IMR-90 (cell line): ENCODE results near the gene FADS2. TPM values are rescaled to one million over a fixed set of nuclear protein-coding genes. Genes with fewer than 3 reads are reported as not detected.

Experiments used
- ATAC-seq: fragments of 200-7000 bp; cut with Tn5 transposase; 2 replicates; pipeline ENCODE4 v1.9.1; 2020; ENCODE audit warnings: low read depth, mild to moderate bottlenecking, moderate library complexity
- BruUV-seq: library from RNA; stranded (reverse); fragments of 400-500 nt; replicated peaks from 2 replicates; lab custom pipeline; 2021; lab: Mats Ljungman, UMichigan
- CTCF ChIA-PET: fragments of 300-600 bp; formaldehyde crosslinking; extraction: SDS; loops from one replicate; lab custom pipeline; 2021; ENCODE audit warnings: antibody characterized with exemption; lab: Yijun Ruan, JAX
- POLR2A ChIA-PET: fragments of 300-600 bp; sonication (Branson Sonifier 250); formaldehyde crosslinking; loops from one replicate; lab custom pipeline; 2022; ENCODE audit warnings: antibody characterized with exemption; ENCODE audit not compliant: unreplicated experiment; lab: Charles Lee
- DNase-seq: peaks from one replicate; pipeline ENCODE4 v3.0.0; 2013
- H2AFZ ChIP-seq: replicated peaks from 2 replicates; pipeline ENCODE3; 2013; ENCODE audit warnings: low read length, mild to moderate bottlenecking; ENCODE audit not compliant: poor library complexity
- H2AK5ac ChIP-seq: 2 replicates; pipeline ENCODE4 v1.6.1; 2013; ENCODE audit warnings: low read depth, low read length, inconsistent platforms
- H2AK9ac ChIP-seq: replicated peaks from 2 replicates; pipeline ENCODE3; 2013; ENCODE audit warnings: mild to moderate bottlenecking, low read depth, low read length, moderate library complexity; ENCODE audit not compliant: poor library complexity
- H2BK120ac ChIP-seq: 2 replicates; pipeline ENCODE4 v1.6.1; 2013; ENCODE audit warnings: low read depth, low read length, inconsistent platforms
- H2BK15ac ChIP-seq: 3 replicates; pipeline ENCODE4 v1.6.1; 2013; ENCODE audit warnings: low read depth, low read length, inconsistent platforms
- H2BK20ac ChIP-seq: 2 replicates; pipeline ENCODE4 v1.6.1; 2013; ENCODE audit warnings: low read depth, mild to moderate bottlenecking, inconsistent platforms, low read length, moderate library complexity
- H2BK5ac ChIP-seq: 2 replicates; pipeline ENCODE4 v1.6.1; 2013; ENCODE audit warnings: mild to moderate bottlenecking, low read depth, low read length, inconsistent platforms; ENCODE audit not compliant: poor library complexity, severe bottlenecking
- H3K14ac ChIP-seq: replicated peaks from 2 replicates; pipeline ENCODE4 v1.6.1; 2013; ENCODE audit warnings: low read depth, low read length, inconsistent platforms
- H3K18ac ChIP-seq: 2 replicates; pipeline ENCODE4 v1.6.1; 2013; ENCODE audit warnings: low read depth, low read length, control low read depth
- H3K23ac ChIP-seq: 2 replicates; pipeline ENCODE4 v1.6.1; 2013; ENCODE audit warnings: low read depth, low read length, inconsistent platforms
- H3K27ac ChIP-seq: 2 replicates; pipeline ENCODE4 v1.5.1; 2013; ENCODE audit warnings: mild to moderate bottlenecking, control low read depth, low read length; ENCODE audit not compliant: insufficient read depth
- H3K27me3 ChIP-seq: 2 replicates; pipeline ENCODE4 v1.6.1; 2013; ENCODE audit warnings: low read length; ENCODE audit not compliant: control insufficient read depth, insufficient read depth
- H3K36me3 ChIP-seq: 2 replicates; pipeline ENCODE4 v1.6.1; 2013; ENCODE audit warnings: low read length, mixed read lengths; ENCODE audit not compliant: control insufficient read depth, insufficient read depth
- H3K4ac ChIP-seq: 2 replicates; pipeline ENCODE4 v1.6.1; 2013; ENCODE audit warnings: low read depth, low read length, inconsistent platforms
- H3K4me1 ChIP-seq: 2 replicates; pipeline ENCODE4 v1.6.1; 2013; ENCODE audit warnings: low read length, mixed read lengths; ENCODE audit not compliant: control insufficient read depth, insufficient read depth
- H3K4me2 ChIP-seq: 2 replicates; pipeline ENCODE4 v1.6.1; 2013; ENCODE audit warnings: low read depth, mild to moderate bottlenecking, control low read depth, low read length, moderate library complexity
- H3K4me3 ChIP-seq: 2 replicates; pipeline ENCODE4 v1.5.1; 2013; ENCODE audit warnings: low read depth, mild to moderate bottlenecking, control low read depth, low read length, moderate library complexity; ENCODE audit not compliant: insufficient read depth
- H3K56ac ChIP-seq: 2 replicates; pipeline ENCODE4 v1.6.1; 2013; ENCODE audit warnings: low read length, inconsistent platforms; ENCODE audit not compliant: insufficient read depth; ENCODE audit errors: extremely low read depth
- H3K79me1 ChIP-seq, 2 experiments: 2 replicates each; pipeline ENCODE4 v1.6.1; 2013; ENCODE audit warnings: low read length in 2 of 2, inconsistent platforms in 1 of 2, low read depth in 1 of 2
- H3K9ac ChIP-seq: 2 replicates; pipeline ENCODE4 v1.6.1; 2013; ENCODE audit warnings: low read depth, low read length, control low read depth
- H3K9me1 ChIP-seq: 2 replicates; pipeline ENCODE4 v1.6.1; 2013; ENCODE audit warnings: low read length, inconsistent platforms; ENCODE audit not compliant: insufficient read depth
- H3K9me3 ChIP-seq: 2 replicates; pipeline ENCODE4 v1.6.1; 2013; ENCODE audit warnings: low read length; ENCODE audit not compliant: control insufficient read depth, insufficient read depth
- H4K20me1 ChIP-seq: 2 replicates; pipeline ENCODE4 v1.6.1; 2013; ENCODE audit warnings: low read length, inconsistent platforms; ENCODE audit not compliant: insufficient read depth
- H4K5ac ChIP-seq: 2 replicates; pipeline ENCODE4 v1.6.1; 2013; ENCODE audit warnings: mild to moderate bottlenecking, low read depth, low read length, control low read depth
- H4K8ac ChIP-seq, 2 experiments: 2 replicates each; pipeline ENCODE4 v1.6.1; 2013; ENCODE audit warnings: low read depth in 2 of 2, low read length in 2 of 2, control low read depth in 1 of 2, inconsistent platforms in 1 of 2
- H4K91ac ChIP-seq: 2 replicates; pipeline ENCODE4 v1.6.1; 2013; ENCODE audit warnings: low read depth, low read length, inconsistent platforms; ENCODE audit not compliant: insufficient read depth
- MAZ ChIP-seq: IDR thresholded peaks from 2 replicates; pipeline ENCODE4 v1.6.1; 2012; ENCODE audit warnings: low read depth, mild to moderate bottlenecking, low read length, improper control_type of control experiment, moderate library complexity, borderline replicate concordance
- USF2 ChIP-seq: fragments of 150-350 bp; IDR thresholded peaks from 2 replicates; pipeline ENCODE4 v1.6.1; 2017; ENCODE audit warnings: mild to moderate bottlenecking, antibody characterized with exemption, low read length, low read depth
- WGBS, 2 experiments: methylation state at CpG; one replicate each; pipeline versions ENCODE4 v1.1.5 to v1.1.7; 2013; ENCODE audit warnings: missing lambda C conversion rate in 2 of 2; ENCODE audit not compliant: insufficient read length in 1 of 2; ENCODE audit errors: extremely low coverage in 2 of 2; 5-methylcytosine and 5-hydroxymethylcytosine counted together
- dilution Hi-C: fragments of 300-500 bp; cut with HindIII; formaldehyde crosslinking; loops from one replicate; pipeline ENCODE4 v1.14.3; 2018; ENCODE audit warnings: low sequenced_read_pairs; ENCODE audit not compliant: unreplicated experiment
- in situ Hi-C: fragments of 300-500 bp; cut with MboI; formaldehyde crosslinking; loops from 3 replicates; pipeline ENCODE4 v1.14.3; 2019; ENCODE audit warnings: low sequenced_read_pairs, inconsistent platforms, mixed read lengths
- intact Hi-C: fragments of 100-400 bp; cut with micrococcal nuclease; formaldehyde crosslinking; loops from 2 replicates; pipeline ENCODE4 v1.10.0; 2022
- polyA plus RNA-seq, 3 experiments: library from polyadenylated mRNA; depleted of rRNA; stranded (reverse); fragments of >200 nt; gene quantifications; 2 replicates each; pipeline ENCODE4 v1.2.3, GENCODE V29; 2012; ENCODE audit warnings: low replicate concordance in 1 of 3
- total RNA-seq: library from RNA; depleted of rRNA; stranded (reverse); fragments of >200 nt; gene quantifications from 2 replicates; pipeline ENCODE4 v1.2.3, GENCODE V29; 2012

The FADS2 gene
- total and polyA plus RNA-seq, 2 of the 4 experiments (the other 2 are of a cell fraction), result 33.3 to 88.4 TPM

GRCh38 chr11:61783717-61784505, 44.2 kb upstream of the FADS2 start:
- DNase-seq (peak; percentile 71), ATAC-seq (peak; percentile 51)
- Histone ChIP-seq H3K9me3 (no peaks in the 10 kb centered on the region), H3K79me1 (peaks cover 2 to 11% of the 10 kb centered on the region in 2 experiments; a peak in 1 of 4 replicates), H3K4ac (no peak overlapping the region), H2BK20ac (no peak overlapping the region), H3K4me2 (no peak overlapping the region), H4K20me1 (peaks cover 6% of the 10 kb centered on the region; the same call in 1 of the 2 replicates), H3K27me3 (no peaks in the 10 kb centered on the region), H2BK15ac (no peak overlapping the region), H2BK5ac (no peak overlapping the region), H3K9ac (no peak overlapping the region), H3K27ac (no peak overlapping the region), H3K9me1 (no peaks in the 10 kb centered on the region; the same call in 1 of the 2 replicates), H3K36me3 (peaks cover 49% of the 10 kb centered on the region), H3K56ac (no peak overlapping the region), H3K4me1 (peaks cover 3% of the 10 kb centered on the region; the same call in 1 of the 2 replicates), H2AFZ (no peak overlapping the region), H3K23ac (no peak overlapping the region), H2BK120ac (no peak overlapping the region), H3K14ac (no peak overlapping the region), H3K18ac (no peak overlapping the region), H2AK9ac (no peak overlapping the region), H4K8ac (no peak overlapping the region), H2AK5ac (no peak overlapping the region; the same call in 1 of the 2 replicates), H4K91ac (peak overlapping the region; percentile 6; the same call in 1 of the 2 replicates), H4K5ac (no peak overlapping the region), H3K4me3 (no peak overlapping the region)
- no TSS peak for BruUV-seq
- CTCF ChIA-PET, result interaction anchor here (0.6 kb wide), 1 partner anchor 148 kb away, joined by 6 read pairs; no protein-coding TSS in a partner anchor
- in situ Hi-C loops, result no loop called here
- POLR2A ChIA-PET, result no interaction called here
- 64% methylated on average over 6 of the region's 13 CpGs; no CpG with 5 or more reads in 1 of the 2 experiments for WGBS, 2 experiments
- dilution Hi-C loops, result no loop called here
- intact Hi-C loops, result no loop called here
- TF ChIP-seq USF2 (0 out of 2 replicates have a peak, but pooled peaks have one; percentile 7), MAZ (no peak)
